GM12878 (cell line): ENCODE data around the gene SLC27A5. TPM values are rescaled to one million over a fixed set of nuclear protein-coding genes. Genes with fewer than 3 reads are reported as not detected.

Experiments used
- ATF2 ChIP-seq: IDR thresholded peaks from 2 replicates; pipeline ENCODE4 v1.6.1; 2012; ENCODE audit warnings: low read length, inconsistent platforms
- BACH1 ChIP-seq: fragments of 450-650 bp; IDR thresholded peaks from 2 replicates; pipeline ENCODE4 v1.6.1; 2017; ENCODE audit warnings: mild to moderate bottlenecking, borderline replicate concordance
- BHLHE40 ChIP-seq, 2 experiments: fragments of 450-650 bp in 1 of 2; IDR thresholded peaks; 2 replicates each; pipeline ENCODE4 v1.6.1; 2011 to 2017; ENCODE audit warnings: low read depth in 2 of 2, borderline replicate concordance in 1 of 2, improper control_type of control experiment in 1 of 2, low read length in 1 of 2, mild to moderate bottlenecking in 1 of 2
- BRCA1 ChIP-seq: IDR thresholded peaks from 2 replicates; pipeline ENCODE4 v1.6.1; 2011; ENCODE audit warnings: low read depth, low read length, improper control_type of control experiment
- CHD2 ChIP-seq: IDR thresholded peaks from 2 replicates; pipeline ENCODE4 v1.6.1; 2011; ENCODE audit warnings: low read depth, low read length, improper control_type of control experiment, borderline replicate concordance
- DPF2 ChIP-seq: fragments of 450-650 bp; IDR thresholded peaks from 2 replicates; pipeline ENCODE4 v1.6.1; 2017; ENCODE audit warnings: mild to moderate bottlenecking
- EGR1 ChIP-seq, 2 experiments: IDR thresholded peaks; 1 replicate in 1 of 2; 2 replicates in 1 of 2; pipeline ENCODE4 v1.6.1; 2011 to 2012; ENCODE audit warnings: low read depth in 2 of 2, low read length in 2 of 2, borderline replicate concordance in 1 of 2, mild to moderate bottlenecking in 1 of 2, moderate library complexity in 1 of 2
- ELK1 ChIP-seq: IDR thresholded peaks from 2 replicates; pipeline ENCODE4 v1.6.1; 2012; ENCODE audit warnings: low read depth, low read length, improper control_type of control experiment
- MYC ChIP-seq: IDR thresholded peaks from 2 replicates; pipeline ENCODE4 v1.6.1; 2011; ENCODE audit warnings: mild to moderate bottlenecking, low read length, moderate library complexity, inconsistent platforms; ENCODE audit not compliant: insufficient read depth, insufficient replicate concordance, insufficient read length, severe bottlenecking
- POLR2A ChIP-seq: IDR thresholded peaks from 2 replicates; pipeline ENCODE4 v1.6.1; 2011; ENCODE audit warnings: low read depth, mild to moderate bottlenecking, low read length
- POLR2AphosphoS5 ChIP-seq: IDR thresholded peaks from 2 replicates; pipeline ENCODE4 v1.6.1; 2011; ENCODE audit warnings: mild to moderate bottlenecking, low read length, inconsistent platforms
- POU2F2 ChIP-seq: IDR thresholded peaks from 3 replicates; pipeline ENCODE4 v1.6.1; 2011; ENCODE audit warnings: low read depth, mild to moderate bottlenecking, low read length, borderline replicate concordance
- RAD21 ChIP-seq: IDR thresholded peaks from 2 replicates; pipeline ENCODE4 v1.6.1; 2011; ENCODE audit warnings: mild to moderate bottlenecking, low read depth, low read length, moderate library complexity; ENCODE audit not compliant: insufficient read depth
- RB1 ChIP-seq: fragments of 450-650 bp; formaldehyde crosslinking; IDR thresholded peaks from 2 replicates; pipeline ENCODE4 v1.6.1; 2017; ENCODE audit warnings: mild to moderate bottlenecking, borderline replicate concordance
- RELA ChIP-seq: fragments of 450-650 bp; IDR thresholded peaks from 2 replicates; pipeline ENCODE4 v1.8.0; 2014; ENCODE audit warnings: borderline replicate concordance; ENCODE audit not compliant: partially characterized antibody
- SIX5 ChIP-seq: IDR thresholded peaks from 2 replicates; pipeline ENCODE4 v1.6.1; 2011; ENCODE audit warnings: mild to moderate bottlenecking, low read depth, low read length, moderate library complexity; ENCODE audit not compliant: severe bottlenecking
- SMAD1 ChIP-seq: fragments of 450-650 bp; IDR thresholded peaks from 2 replicates; pipeline ENCODE4 v1.6.1; 2018; ENCODE audit warnings: mild to moderate bottlenecking, low read depth; ENCODE audit not compliant: partially characterized antibody
- SMAD5 ChIP-seq: IDR thresholded peaks from 2 replicates; pipeline ENCODE4 v1.6.1; 2016; ENCODE audit warnings: antibody characterized with exemption, low read depth
- SMARCA5 ChIP-seq: fragments of 450-650 bp; IDR thresholded peaks from 2 replicates; pipeline ENCODE4 v1.6.1; 2017; ENCODE audit warnings: mild to moderate bottlenecking
- SPI1 ChIP-seq: IDR thresholded peaks from 2 replicates; pipeline ENCODE4 v1.6.1; 2011; ENCODE audit warnings: low read depth, mild to moderate bottlenecking, low read length, moderate library complexity, borderline replicate concordance; ENCODE audit not compliant: insufficient read depth
- STAT1 ChIP-seq: fragments of 450-650 bp; conservative IDR thresholded peaks from 2 replicates; pipeline ENCODE4 v1.6.1; 2014; ENCODE audit warnings: antibody characterized with exemption, mild to moderate bottlenecking
- SUZ12 ChIP-seq: fragments of 200-600 bp; sonication (generic); IDR thresholded peaks from one replicate; pipeline ENCODE4 v1.6.1; 2018; ENCODE audit warnings: antibody characterized with exemption, mild to moderate bottlenecking; ENCODE audit not compliant: unreplicated experiment
- TCF3 ChIP-seq: IDR thresholded peaks from 2 replicates; pipeline ENCODE4 v1.6.1; 2012; ENCODE audit warnings: low read depth, mild to moderate bottlenecking, low read length, borderline replicate concordance; ENCODE audit not compliant: insufficient read depth
- TCF7 ChIP-seq: IDR thresholded peaks from 2 replicates; pipeline ENCODE4 v1.6.1; 2014; ENCODE audit warnings: antibody characterized with exemption, borderline replicate concordance
- ZSCAN29 ChIP-seq: fragments of 450-650 bp; IDR thresholded peaks from 2 replicates; pipeline ENCODE4 v1.6.1; 2017; ENCODE audit warnings: mild to moderate bottlenecking, moderate library complexity
- polyA plus RNA-seq, 11 experiments: library from polyadenylated mRNA; depleted of rRNA in 4 of 11; unstranded in 6 of 11; stranded (reverse) in 5 of 11; fragments of >200 nt; fragmentation: Nextera tagmentation in 4 of 11; fragmentation: Illumina TruSeq in 1 of 11; extraction: Ambion mirVana in 4 of 11; extraction: Trizol in 1 of 11; gene quantifications; 1 replicate in 1 of 11; 2 replicates in 10 of 11; pipeline versions ENCODE4 v1.2.1 to v1.2.3, GENCODE V29; 2011 to 2016; ENCODE audit warnings: inconsistent platforms in 2 of 11, missing spikeins in 2 of 11, low read depth in 1 of 11
- total RNA-seq, 4 experiments: library from RNA; depleted of rRNA in 3 of 4; stranded (reverse); fragments of >200 nt in 3 of 4; fragmentation: Illumina TruSeq in 1 of 4; extraction: Trizol in 1 of 4; gene quantifications; 2 replicates each; pipeline versions ENCODE4 v1.2.1 to v1.2.3, GENCODE V29; 2013 to 2021

The SLC27A5 gene
- total and polyA plus RNA-seq, 10 of the 15 experiments (the other 5 are each of a cell fraction or from before 2014, with no cell fraction given) = 21.2 to 127 (median 31.8) TPM

GRCh38 chr19:58513694-58514563 is 2.1 kb upstream of the SLC27A5 start (continued):
- TF ChIP-seq TCF3 (peak; percentile 61; the same call in 1 of the 2 replicates), POLR2A (peak; percentile 88), EGR1 (IDR thresholded peaks at IDR 0.05; ENCODE audit: borderline replicate concordance in 1 of 2, low read depth in 2 of 2, low read length in 2 of 2) (peak; percentile 38 to 92; a peak in 1 of 3 replicates), CHD2 (peak; percentile 70), BHLHE40 (IDR thresholded peaks at IDR 0.05; ENCODE audit: borderline replicate concordance in 1 of 2, low read depth in 2 of 2, low read length in 1 of 2) (peak; percentile 63 to 84; a peak in 3 of 4 replicates), MYC (peak; percentile 76), STAT1 (peak; percentile 73; the same call in 1 of the 2 replicates), SMAD5 (peak; percentile 51; the same call in 1 of the 2 replicates), SPI1 (no peak), SIX5 (no peak), TCF7 (no peak), BRCA1 (no peak), POU2F2 (peak; percentile 23; the same call in 1 of the 3 replicates), SUZ12 (no peak), DPF2 (peak; percentile 75), SMAD1 (no peak), ELK1 (peak; percentile 55; the same call in 1 of the 2 replicates), SMARCA5 (peak; percentile 94), RELA (peak; percentile 83), ZSCAN29 (peak; percentile 79; the same call in 1 of the 2 replicates), RAD21 (peak; percentile 66), POLR2AphosphoS5 (peak; percentile 88; the same call in 1 of the 2 replicates), BACH1 (peak; percentile 89), RB1 (peak; percentile 98; the same call in 1 of the 2 replicates), ATF2 (no peak)
